Measurements from ENCODE around the gene RALGPS1. TPM values are rescaled to one million over a fixed set of nuclear protein-coding genes. Genes with fewer than 3 reads are reported as not detected.

The RALGPS1 gene
- total RNA-seq, 1 experiment from 2014 or later, result 18.6 TPM

DNA sequence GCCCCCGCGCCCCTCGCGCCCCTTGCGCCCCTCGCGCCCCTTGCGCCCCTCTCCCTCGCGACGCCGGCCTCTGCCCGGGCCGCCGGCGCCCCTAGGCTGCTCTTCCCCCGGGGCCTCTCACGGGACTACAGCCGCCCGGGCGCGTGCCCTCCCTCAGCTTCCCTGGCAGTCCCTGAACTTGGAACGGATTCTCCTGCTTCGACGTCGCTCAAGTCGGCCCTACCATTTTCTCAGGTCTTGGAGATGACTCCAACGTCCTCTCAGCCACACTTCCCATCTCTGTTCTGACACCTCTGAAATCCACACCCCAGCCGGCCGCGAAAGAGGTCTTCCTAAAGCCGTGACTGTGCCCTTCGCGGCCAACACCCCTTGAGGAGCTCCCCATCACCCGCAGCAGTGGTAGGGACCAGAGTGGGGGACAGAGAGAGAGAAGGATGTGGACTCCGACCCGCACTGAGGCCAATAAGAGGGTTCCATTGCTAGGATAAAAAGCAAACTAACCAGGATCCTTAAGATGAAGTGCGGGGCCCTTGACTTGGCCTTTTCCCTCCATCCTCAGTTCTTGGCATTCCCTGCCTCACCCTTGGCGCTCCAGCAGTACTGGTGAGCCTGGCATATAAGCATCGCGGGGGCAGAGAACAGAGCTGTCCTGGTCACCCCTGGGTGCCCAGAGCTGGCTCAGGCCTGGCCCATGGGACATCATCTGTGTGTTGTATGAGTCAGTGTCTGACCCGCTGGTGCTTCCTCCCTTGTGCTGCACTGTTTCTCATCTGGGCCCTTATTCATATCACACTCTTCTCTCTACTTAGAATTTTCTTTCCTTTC is 311.4 kb downstream of the RALGPS1 start:
- H3K9me3 Mint-ChIP-seq, result no peaks in the 10 kb centered on the region; a peak in 1 of 5 replicates
- Histone ChIP-seq H3K14ac (ENCODE audit: insufficient read depth, low read length) (no peak overlapping the region), H4K8ac (replicated peaks; ENCODE audit: insufficient read length, low read depth, low read length) (no peak overlapping the region), H2AK5ac (ENCODE audit: insufficient read length, low read length) (no peak overlapping the region), H3K79me2 (ENCODE audit: insufficient read depth, low read length) (no peaks in the 10 kb centered on the region), H3T11ph (ENCODE audit: low read length) (no peak overlapping the region), H3K23ac (ENCODE audit: insufficient read length, low read depth, low read length) (no peak overlapping the region), H2BK15ac (ENCODE audit: low read depth, low read length) (no peak overlapping the region), H2AFZ (ENCODE audit: low read length) (no peak overlapping the region), H2BK12ac (ENCODE audit: insufficient read length, low read depth, low read length) (no peak overlapping the region), H3K23me2 (ENCODE audit: insufficient read length, low read depth, low read length, poor library complexity, severe bottlenecking) (peaks cover 11% of the 10 kb centered on the region), H3K79me1 (ENCODE audit: insufficient read depth, low read depth, low read length, poor library complexity, severe bottlenecking) (no peaks in the 10 kb centered on the region), H3K4me1 (ENCODE audit: insufficient read depth, low read length) (no peaks in the 10 kb centered on the region), H4K20me1 (ENCODE audit: control insufficient read depth, insufficient read depth, insufficient read length) (no peaks in the 10 kb centered on the region), H3K27me3 (ENCODE audit: insufficient read depth, low read length) (no peaks in the 10 kb centered on the region; the same call in 1 of the 2 replicates), H2BK120ac (ENCODE audit: low read depth, low read length, poor library complexity, severe bottlenecking) (no peak overlapping the region), H3K18ac (ENCODE audit: insufficient read length, low read depth, low read length) (no peak overlapping the region), H3K9ac (ENCODE audit: extremely low read depth, insufficient read length, low read length) (no peak overlapping the region), H4K5ac (ENCODE audit: insufficient read length, low read depth, low read length) (no peak overlapping the region), H3K27ac (ENCODE audit: insufficient read length, low read depth, low read length) (no peak overlapping the region), H3K4me2 (ENCODE audit: insufficient read depth, insufficient read length, low read length) (peak overlapping the region; percentile 31), H3K4ac (ENCODE audit: low read depth, low read length) (no peak overlapping the region), H3K56ac (ENCODE audit: insufficient read length, low read depth, low read length) (no peak overlapping the region), H4K91ac (ENCODE audit: insufficient read length, low read depth, low read length) (no peak overlapping the region), H2BK20ac (ENCODE audit: low read depth, low read length, poor library complexity, severe bottlenecking) (no peak overlapping the region), H3K9me3 (ENCODE audit: control insufficient read depth, low read depth, low read length) (no peaks in the 10 kb centered on the region), H2BK5ac (ENCODE audit: insufficient read length, low read length) (no peak overlapping the region)
- H3K36me3 Mint-ChIP-seq (ENCODE audit: insufficient read depth in 1 of 3, low read depth in 3 of 3), result peaks cover 0 to 2% (median 0%) of the 10 kb centered on the region in 3 experiments; a peak in 2 of 7 replicates
- DNase-seq, result no peak
- peaks cover 37% of the 10 kb centered on the region for H3K27me3 Mint-ChIP-seq (ENCODE audit: low read depth)
- no CpG with 5 or more reads among the region's 42 CpGs for WGBS (ENCODE audit: extremely low coverage, insufficient read length, low lambda C conversion rate)
- peaks cover 14 to 17% of the 10 kb centered on the region in 2 experiments for H3K4me1 Mint-ChIP-seq
- H3K4me3 Mint-ChIP-seq, result peak overlapping the region; percentile 69 to 86
- H3K27ac Mint-ChIP-seq, result peak overlapping the region in 1 of 3 experiments; percentile 63; a peak in 1 of 7 replicates
- TF ChIP-seq, protein P1, sequence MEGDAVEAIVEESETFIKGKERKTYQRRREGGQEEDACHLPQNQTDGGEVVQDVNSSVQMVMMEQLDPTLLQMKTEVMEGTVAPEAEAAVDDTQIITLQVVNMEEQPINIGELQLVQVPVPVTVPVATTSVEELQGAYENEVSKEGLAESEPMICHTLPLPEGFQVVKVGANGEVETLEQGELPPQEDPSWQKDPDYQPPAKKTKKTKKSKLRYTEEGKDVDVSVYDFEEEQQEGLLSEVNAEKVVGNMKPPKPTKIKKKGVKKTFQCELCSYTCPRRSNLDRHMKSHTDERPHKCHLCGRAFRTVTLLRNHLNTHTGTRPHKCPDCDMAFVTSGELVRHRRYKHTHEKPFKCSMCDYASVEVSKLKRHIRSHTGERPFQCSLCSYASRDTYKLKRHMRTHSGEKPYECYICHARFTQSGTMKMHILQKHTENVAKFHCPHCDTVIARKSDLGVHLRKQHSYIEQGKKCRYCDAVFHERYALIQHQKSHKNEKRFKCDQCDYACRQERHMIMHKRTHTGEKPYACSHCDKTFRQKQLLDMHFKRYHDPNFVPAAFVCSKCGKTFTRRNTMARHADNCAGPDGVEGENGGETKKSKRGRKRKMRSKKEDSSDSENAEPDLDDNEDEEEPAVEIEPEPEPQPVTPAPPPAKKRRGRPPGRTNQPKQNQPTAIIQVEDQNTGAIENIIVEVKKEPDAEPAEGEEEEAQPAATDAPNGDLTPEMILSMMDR (conservative IDR thresholded peaks at IDR 0.05), result no peak

Measured in H9 (cell line).